Smooth muscle cell of the umbilical artery (primary cell): ENCODE measurements around the gene ZNF534. TPM values are rescaled to one million over a fixed set of nuclear protein-coding genes. Genes with fewer than 3 reads are reported as not detected.

Source experiments
- total RNA-seq: library from RNA; depleted of rRNA; stranded (reverse); fragments of >200 nt; gene quantifications from 2 replicates; pipeline ENCODE4 v1.2.3, GENCODE V29; 2014

Gene ZNF534
- total RNA-seq, result not detected in 2 replicates

GRCh38 chr19:52428937-52429336, at the start of gene ZNF534:
Gene ZNF534, plus strand, starts transcription at chr19:52429148. Its CDS starts 2,327 bp downstream, at chr19:52431475.

GRCh38 chr19:52397310-52398080, 31.5 kb upstream of the ZNF534 start, which contains the start of gene ZNF528:
Gene ZNF528, plus strand, starts transcription at chr19:52397849. Its CDS starts 4,165 bp downstream, at chr19:52402014.

GRCh38 chr19:52453324-52454094, 24.6 kb downstream of the ZNF534 start, which contains the start of gene ZNF578:
Gene ZNF578, plus strand, starts transcription at chr19:52453553. Its CDS starts 48,293 bp downstream, at chr19:52501846.

Other genes with a start within 250 kb of the ZNF534 start
- gene PPP2R1A, start 239.1 kb upstream of the ZNF534 start, total RNA-seq, result 85.8 and 266 TPM in 2 replicates
- 11.6 and 20.6 TPM in 2 replicates for gene ZNF766, start 159.6 kb upstream of the ZNF534 start, total RNA-seq
- 2.7 and 4.1 TPM in 2 replicates for gene ZNF480, start 132.0 kb upstream of the ZNF534 start, total RNA-seq
- 3.3 and 4.5 TPM in 2 replicates for gene ZNF610, start 92.9 kb upstream of the ZNF534 start, total RNA-seq
- 22.9 and 32.4 TPM in 2 replicates for gene ZNF880, start 59.2 kb upstream of the ZNF534 start, total RNA-seq
- 25.8 and 32.8 TPM in 2 replicates for gene ZNF528, start 31.3 kb upstream of the ZNF534 start, total RNA-seq
- 5.9 and 9.5 TPM in 2 replicates for gene ZNF578, start 24.4 kb downstream of the ZNF534 start, total RNA-seq
- 26.4 and 36.0 TPM in 2 replicates for gene ZNF808, start 98.5 kb downstream of the ZNF534 start, total RNA-seq
- gene ZNF701, start 141.1 kb downstream of the ZNF534 start, total RNA-seq, result 16.0 and 18.3 TPM in 2 replicates
- gene ZNF83, start 209.2 kb downstream of the ZNF534 start, total RNA-seq, result 65.3 and 81.8 TPM in 2 replicates